ENCODE data around the gene ATP1B1.

ATP1B1 gene

GRCh38 chr1:169060919-169061639 is 45.4 kb upstream of the ATP1B1 start:
- H3K36me3 ChIP-seq (ENCODE audit: low read length), result no peaks in the 10 kb centered on the region
- H3K9ac ChIP-seq (ENCODE audit: low read length), result no peak overlapping the region
- no peaks in the 10 kb centered on the region for H3K9me3 ChIP-seq (ENCODE audit: insufficient read depth, low read length)
- H3K9me2 ChIP-seq (replicated peaks; ENCODE audit: insufficient read depth, low read length), result no peaks in the 10 kb centered on the region; the same call in 1 of the 2 replicates
- H3K4me3 ChIP-seq (ENCODE audit: insufficient read depth, low read length, poor library complexity, severe bottlenecking), result no peak overlapping the region
- H3K27ac ChIP-seq (ENCODE audit: low read depth, low read length), result no peak overlapping the region
- H2AFZ ChIP-seq (ENCODE audit: low read depth, low read length, severe bottlenecking), result no peak overlapping the region
- no peaks in the 10 kb centered on the region for H3F3A ChIP-seq (ENCODE audit: insufficient read depth)
- no peak overlapping the region for H3K4me2 ChIP-seq (ENCODE audit: low read depth, low read length, poor library complexity, severe bottlenecking)
- TF ChIP-seq, protein P1, sequence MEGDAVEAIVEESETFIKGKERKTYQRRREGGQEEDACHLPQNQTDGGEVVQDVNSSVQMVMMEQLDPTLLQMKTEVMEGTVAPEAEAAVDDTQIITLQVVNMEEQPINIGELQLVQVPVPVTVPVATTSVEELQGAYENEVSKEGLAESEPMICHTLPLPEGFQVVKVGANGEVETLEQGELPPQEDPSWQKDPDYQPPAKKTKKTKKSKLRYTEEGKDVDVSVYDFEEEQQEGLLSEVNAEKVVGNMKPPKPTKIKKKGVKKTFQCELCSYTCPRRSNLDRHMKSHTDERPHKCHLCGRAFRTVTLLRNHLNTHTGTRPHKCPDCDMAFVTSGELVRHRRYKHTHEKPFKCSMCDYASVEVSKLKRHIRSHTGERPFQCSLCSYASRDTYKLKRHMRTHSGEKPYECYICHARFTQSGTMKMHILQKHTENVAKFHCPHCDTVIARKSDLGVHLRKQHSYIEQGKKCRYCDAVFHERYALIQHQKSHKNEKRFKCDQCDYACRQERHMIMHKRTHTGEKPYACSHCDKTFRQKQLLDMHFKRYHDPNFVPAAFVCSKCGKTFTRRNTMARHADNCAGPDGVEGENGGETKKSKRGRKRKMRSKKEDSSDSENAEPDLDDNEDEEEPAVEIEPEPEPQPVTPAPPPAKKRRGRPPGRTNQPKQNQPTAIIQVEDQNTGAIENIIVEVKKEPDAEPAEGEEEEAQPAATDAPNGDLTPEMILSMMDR (IDR thresholded peaks at IDR 0.05; ENCODE audit: insufficient read depth, low read length, poor library complexity, severe bottlenecking), result no peak
- no peak for TF ChIP-seq EZH2phosphoT487 (conservative IDR thresholded peaks at IDR 0.05; ENCODE audit: low read length)
- H3K79me2 ChIP-seq (ENCODE audit: insufficient read depth, low read length), result no peaks in the 10 kb centered on the region
- H3K27me3 ChIP-seq (ENCODE audit: low read length), result no peaks in the 10 kb centered on the region
- H4K20me1 ChIP-seq (ENCODE audit: low read depth, low read length), result no peaks in the 10 kb centered on the region

DNA sequence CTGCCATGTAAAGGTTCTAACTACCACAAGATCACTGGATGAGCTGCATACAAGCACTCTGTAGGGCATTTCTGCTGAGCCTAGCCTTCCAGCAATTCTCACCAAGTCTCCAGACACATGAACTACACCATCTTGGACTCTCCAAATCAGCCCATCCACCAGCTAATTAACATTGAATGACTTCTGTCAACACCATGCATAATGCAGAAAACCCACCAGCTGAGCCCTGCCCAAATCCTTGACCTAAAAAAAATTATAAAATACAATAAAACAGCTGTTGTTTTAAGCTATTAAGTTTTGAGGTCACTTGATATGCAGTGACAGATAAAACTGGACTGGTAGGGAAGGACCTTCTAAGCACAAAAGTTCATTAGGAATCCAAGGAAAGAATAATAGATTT is 44.3 kb upstream of the ATP1B1 start:
- H2AFZ ChIP-seq (ENCODE audit: low read depth, low read length, severe bottlenecking), result no peak overlapping the region
- no peak overlapping the region for H3K4me2 ChIP-seq (ENCODE audit: low read depth, low read length, poor library complexity, severe bottlenecking)
- H3K9me3 ChIP-seq (ENCODE audit: insufficient read depth, low read length), result no peaks in the 10 kb centered on the region
- no peak overlapping the region for H3K9ac ChIP-seq (ENCODE audit: low read length)
- H3K27ac ChIP-seq (ENCODE audit: low read depth, low read length), result no peak overlapping the region
- H3K27me3 ChIP-seq (ENCODE audit: low read length), result no peaks in the 10 kb centered on the region
- no peaks in the 10 kb centered on the region for H3F3A ChIP-seq (ENCODE audit: insufficient read depth)
- no peaks in the 10 kb centered on the region; the same call in 1 of the 2 replicates for H3K9me2 ChIP-seq (replicated peaks; ENCODE audit: insufficient read depth, low read length)
- no peaks in the 10 kb centered on the region for H3K36me3 ChIP-seq (ENCODE audit: low read length)
- no peak overlapping the region for H3K4me3 ChIP-seq (ENCODE audit: insufficient read depth, low read length, poor library complexity, severe bottlenecking)
- H3K79me2 ChIP-seq (ENCODE audit: insufficient read depth, low read length), result no peaks in the 10 kb centered on the region
- no peak for TF ChIP-seq EZH2phosphoT487 (conservative IDR thresholded peaks at IDR 0.05; ENCODE audit: low read length)
- TF ChIP-seq, protein P1 (IDR thresholded peaks at IDR 0.05; ENCODE audit: insufficient read depth, low read length, poor library complexity, severe bottlenecking), result no peak
- H4K20me1 ChIP-seq (ENCODE audit: low read depth, low read length), result no peaks in the 10 kb centered on the region

DNA sequence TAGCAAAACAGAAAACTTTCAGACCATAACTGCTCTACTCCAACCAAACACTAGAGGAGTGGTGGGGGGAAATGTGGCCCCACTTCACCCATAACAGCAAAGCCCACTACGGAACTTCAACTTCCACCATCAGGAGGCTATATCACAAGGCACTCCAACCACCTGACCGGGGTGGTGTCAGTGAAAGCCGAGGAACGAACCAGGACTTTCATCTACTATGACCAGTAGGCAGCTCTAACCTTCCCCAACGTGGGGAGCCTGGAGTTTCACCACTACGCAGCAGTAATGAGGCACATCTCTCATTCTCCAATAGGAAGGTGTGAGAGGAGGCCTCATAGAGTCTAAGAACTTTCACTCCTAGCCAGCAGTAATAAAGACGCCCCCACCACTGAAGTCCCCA is 42.4 kb upstream of the ATP1B1 start:
- no peak overlapping the region for H3K4me2 ChIP-seq (ENCODE audit: low read depth, low read length, poor library complexity, severe bottlenecking)
- no peaks in the 10 kb centered on the region for H3K9me3 ChIP-seq (ENCODE audit: insufficient read depth, low read length)
- H4K20me1 ChIP-seq (ENCODE audit: low read depth, low read length), result no peaks in the 10 kb centered on the region
- no peaks in the 10 kb centered on the region; the same call in 1 of the 2 replicates for H3K9me2 ChIP-seq (replicated peaks; ENCODE audit: insufficient read depth, low read length)
- no peaks in the 10 kb centered on the region for H3K79me2 ChIP-seq (ENCODE audit: insufficient read depth, low read length)
- H3K4me3 ChIP-seq (ENCODE audit: insufficient read depth, low read length, poor library complexity, severe bottlenecking), result no peak overlapping the region
- H3K27ac ChIP-seq (ENCODE audit: low read depth, low read length), result no peak overlapping the region
- H3K27me3 ChIP-seq (ENCODE audit: low read length), result no peaks in the 10 kb centered on the region
- no peak overlapping the region for H3K9ac ChIP-seq (ENCODE audit: low read length)
- H3F3A ChIP-seq (ENCODE audit: insufficient read depth), result no peaks in the 10 kb centered on the region
- H2AFZ ChIP-seq (ENCODE audit: low read depth, low read length, severe bottlenecking), result no peak overlapping the region
- TF ChIP-seq EZH2phosphoT487 (conservative IDR thresholded peaks at IDR 0.05; ENCODE audit: low read length), result no peak
- TF ChIP-seq, protein P1 (IDR thresholded peaks at IDR 0.05; ENCODE audit: insufficient read depth, low read length, poor library complexity, severe bottlenecking), result no peak
- H3K36me3 ChIP-seq (ENCODE audit: low read length), result no peaks in the 10 kb centered on the region

Measured in SU-DHL-6 (cell line).